Measurements from ENCODE around the gene SDC3.
"Not testable (repeated sequence)": the region's sequence is repeated elsewhere in the genome, so short reads cannot be mapped to it uniquely, and the experiment has no call there.

Gene SDC3

DNA sequence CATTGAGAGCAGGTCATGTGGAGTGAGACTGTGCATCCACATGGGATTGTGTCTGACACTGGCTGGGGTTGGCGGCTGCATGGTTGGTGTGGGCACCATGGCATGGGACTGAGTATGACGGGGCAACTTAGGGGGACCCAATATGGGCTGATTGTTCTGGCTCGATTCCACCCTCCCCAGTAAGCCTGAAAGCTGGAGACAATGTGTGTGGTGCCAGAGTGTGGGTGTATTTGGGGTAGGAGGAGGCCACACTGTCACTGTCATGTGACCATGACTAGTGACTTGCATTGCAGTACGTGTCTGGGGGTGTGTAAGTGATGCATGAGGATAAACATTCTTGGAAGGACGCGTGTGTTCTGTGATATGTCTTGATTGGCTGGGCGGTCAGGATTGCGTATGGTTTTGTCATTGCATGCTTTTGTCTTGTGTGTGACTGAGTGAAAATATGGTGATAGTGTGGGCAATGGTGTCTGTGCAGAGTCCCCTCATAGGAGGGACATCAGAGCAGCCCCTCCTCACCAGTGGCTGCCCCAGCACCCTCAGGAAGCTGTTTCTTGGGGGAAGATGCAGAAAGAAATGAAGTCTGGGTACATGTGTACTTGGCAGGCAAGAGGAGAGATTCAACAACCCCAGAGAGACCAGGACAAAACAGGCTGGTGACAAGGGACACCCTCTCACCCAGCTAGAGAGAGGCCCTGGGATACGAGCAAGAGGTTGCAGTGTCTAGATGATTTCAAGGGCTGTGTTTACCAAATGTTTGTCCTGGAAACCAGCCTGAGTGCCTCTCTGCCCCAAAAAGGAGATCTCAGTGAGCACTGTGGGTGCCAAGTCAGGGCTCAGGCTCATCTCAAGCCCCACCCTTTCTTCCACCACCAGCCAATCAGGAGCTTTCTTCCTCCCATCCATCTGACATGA, 36.3 kb downstream of the SDC3 start:
- no peak for DNase-seq

DNA sequence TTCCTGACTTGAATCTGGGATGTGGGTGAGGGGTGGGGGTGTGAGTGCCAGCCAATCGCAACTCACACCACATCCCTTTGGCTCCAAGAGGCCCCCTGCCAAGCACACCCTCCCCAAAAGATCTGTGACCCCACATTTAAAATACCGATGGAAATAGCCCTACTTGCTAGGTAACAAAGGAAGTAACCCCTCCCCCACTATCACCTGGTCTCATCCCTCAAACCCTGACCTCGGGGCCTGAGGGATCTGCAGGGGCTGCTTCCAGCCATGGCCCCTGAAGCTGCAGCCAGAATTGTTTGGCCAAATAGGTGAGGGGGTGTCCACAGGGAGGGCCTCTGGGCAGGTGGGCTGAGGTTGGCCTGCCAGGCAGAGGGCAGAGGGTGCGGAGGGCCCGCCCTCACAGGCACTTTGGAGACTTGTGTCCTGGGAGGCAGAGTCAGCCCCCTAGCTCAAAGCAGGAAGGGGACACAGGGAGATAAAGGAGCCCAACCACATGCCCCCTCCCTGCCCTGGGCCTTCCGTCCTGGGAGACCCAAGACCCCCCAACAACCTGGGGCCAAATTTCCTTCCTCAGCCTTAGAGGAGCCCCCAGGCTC, 37.2 kb downstream of the SDC3 start:
- no peak for DNase-seq

DNA sequence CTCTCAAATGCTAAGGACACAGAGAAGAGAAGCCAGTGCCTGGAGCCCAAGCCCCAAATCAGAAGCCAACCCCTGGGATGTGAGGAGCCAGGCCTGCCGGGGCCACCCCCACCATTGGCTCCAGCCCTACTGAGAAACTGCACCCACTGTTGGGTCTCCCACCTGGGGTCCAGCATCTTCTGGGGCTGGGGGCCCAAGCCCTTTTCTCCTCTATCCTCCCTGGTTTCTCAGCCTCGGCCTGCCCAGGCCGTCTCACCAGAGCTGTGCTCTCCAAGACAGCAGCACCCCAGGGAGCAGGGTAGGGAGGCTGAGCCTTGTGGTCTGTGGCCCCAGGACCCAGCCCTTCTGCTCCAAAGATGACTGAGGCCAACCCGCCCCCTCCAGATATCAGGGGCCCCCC, 37.9 kb downstream of the SDC3 start:
- no peak for DNase-seq

DNA sequence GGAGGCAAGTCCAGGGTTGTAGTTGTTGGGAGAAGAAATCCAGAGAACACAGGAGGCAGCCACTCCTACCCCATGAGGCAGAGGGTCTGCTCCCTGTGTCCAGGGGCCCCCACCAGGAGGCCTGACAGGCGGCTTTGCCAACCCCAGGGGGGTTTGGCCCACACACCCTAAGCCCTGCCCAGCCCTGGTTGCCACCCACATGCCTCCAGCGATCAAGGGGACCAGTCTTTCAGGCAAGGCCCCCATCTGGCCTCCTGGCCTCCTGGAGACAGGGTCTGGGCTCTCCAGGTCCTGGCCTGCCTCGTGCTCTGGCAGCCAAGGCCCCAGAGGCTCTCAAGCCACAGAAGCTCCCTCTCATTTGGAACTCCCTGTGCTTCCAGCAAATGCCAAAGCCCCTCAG, 38.5 kb downstream of the SDC3 start:
- DNase-seq = no peak

GRCh38 chr1:30868833-30869435, 39.6 kb downstream of the SDC3 start:
- peak; percentile 49 to 57 for DNase-seq

- not testable (repeated sequence) for DNase-seq
These were observed 40.5 kb downstream of the SDC3 start for GRCh38 chr1:30868057-30868456.

DNA sequence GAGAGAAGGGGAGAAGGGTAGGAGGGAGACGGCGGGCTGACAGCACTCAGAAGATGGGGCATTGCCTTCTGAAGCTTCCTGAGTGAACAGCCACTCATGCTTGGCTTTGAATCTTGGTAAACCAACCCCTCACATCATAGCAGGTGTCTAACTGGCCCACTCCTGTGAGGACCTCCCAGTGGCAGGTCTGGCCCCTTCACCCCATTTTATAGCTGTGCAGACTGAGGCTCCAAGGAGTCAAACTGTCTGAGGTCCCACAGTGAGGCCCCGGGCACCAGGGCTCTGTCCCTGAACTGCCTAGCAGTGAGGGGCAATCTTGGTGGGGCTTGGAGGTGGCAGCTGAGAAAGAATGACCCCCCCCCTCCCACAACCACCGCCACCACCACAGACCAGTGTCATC, 41.0 kb downstream of the SDC3 start:
- no peak for DNase-seq

GRCh38 chr1:30866594-30866993, 42.0 kb downstream of the SDC3 start:
- no peak for DNase-seq

DNA sequence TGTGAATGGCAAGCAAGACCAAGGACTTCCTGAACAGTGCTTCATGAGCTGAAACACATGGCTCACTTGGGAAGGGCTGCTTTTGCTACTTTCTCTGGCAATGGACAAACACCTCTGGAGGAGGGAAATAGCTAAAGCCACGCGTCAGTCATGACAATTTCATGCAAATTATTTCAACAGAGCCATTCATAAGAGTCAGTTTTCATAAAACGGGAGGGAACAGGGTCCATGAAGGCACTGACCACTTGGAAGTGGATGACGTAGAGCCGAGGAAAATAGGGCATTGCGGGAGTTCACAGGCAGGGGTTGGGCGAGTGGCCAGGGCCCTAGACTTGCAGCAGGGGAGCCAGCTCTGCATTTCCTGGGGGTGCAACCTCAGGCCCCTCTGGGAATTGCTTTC, 43.9 kb downstream of the SDC3 start:
- DNase-seq = no peak

- DNase-seq = no peak
These were observed 44.5 kb downstream of the SDC3 start for GRCh38 chr1:30863858-30864604.

- no peak for DNase-seq
These were observed 48.3 kb downstream of the SDC3 start for GRCh38 chr1:30860320-30860652.

DNA sequence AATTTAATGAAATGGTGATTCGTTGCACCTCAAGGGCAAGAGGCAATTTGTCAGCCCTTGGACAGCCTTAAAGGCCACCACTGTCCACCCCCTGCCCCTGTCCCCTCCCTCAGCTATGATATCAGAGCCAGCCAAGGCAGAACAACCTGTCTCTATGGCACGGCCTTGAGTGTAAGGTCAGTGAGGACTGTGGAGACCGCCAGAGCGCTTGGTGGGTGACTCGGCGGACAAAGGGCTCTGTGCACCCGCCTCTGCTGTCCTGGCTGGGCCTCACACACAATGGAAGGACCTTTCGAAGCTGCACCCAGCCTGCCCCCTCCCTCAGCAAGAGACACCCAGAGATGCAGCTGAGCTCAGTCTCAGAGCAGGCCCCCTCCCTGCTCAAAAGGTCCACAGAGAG, 50.6 kb downstream of the SDC3 start:
- DNase-seq = no peak

GRCh38 chr1:30857062-30857461, 51.5 kb downstream of the SDC3 start:
- DNase-seq = no peak

- no peak for DNase-seq
These were observed 52.2 kb downstream of the SDC3 start for GRCh38 chr1:30856260-30856790.

DNA sequence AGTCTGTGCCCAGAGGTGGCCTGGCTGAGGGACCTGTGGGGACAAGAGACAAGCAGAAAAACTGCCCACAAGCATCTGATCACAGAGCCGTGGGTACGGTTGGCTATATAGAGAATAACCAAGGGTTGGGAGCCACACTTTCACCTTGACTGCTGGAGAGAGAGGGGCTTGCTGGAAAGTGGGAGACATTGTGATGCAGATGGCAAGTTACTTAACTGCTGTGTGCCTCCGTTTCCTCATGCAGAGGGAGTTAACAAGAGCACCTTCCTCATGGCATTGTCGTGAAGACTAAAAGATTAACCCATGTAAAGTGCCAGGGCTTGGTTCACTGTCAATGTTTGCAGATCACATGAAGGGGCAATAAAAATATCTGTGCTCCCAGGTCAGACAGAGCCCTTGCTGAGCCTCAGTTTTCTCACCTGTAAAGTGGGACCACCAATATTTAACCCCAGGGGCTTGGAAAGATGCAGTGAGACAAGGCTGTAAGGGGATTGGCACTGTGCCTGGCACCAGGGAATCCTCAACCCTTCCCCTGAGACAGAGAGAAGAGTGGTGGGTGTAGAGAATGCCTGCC, 52.8 kb downstream of the SDC3 start:
- no peak for DNase-seq

- DNase-seq = no peak
These were observed 55.2 kb downstream of the SDC3 start for GRCh38 chr1:30853350-30853749.

- no peak for DNase-seq
These were observed 56.5 kb downstream of the SDC3 start for GRCh38 chr1:30852026-30852425.

GRCh38 chr1:30851286-30851685, 57.3 kb downstream of the SDC3 start:
- DNase-seq = no peak

DNA sequence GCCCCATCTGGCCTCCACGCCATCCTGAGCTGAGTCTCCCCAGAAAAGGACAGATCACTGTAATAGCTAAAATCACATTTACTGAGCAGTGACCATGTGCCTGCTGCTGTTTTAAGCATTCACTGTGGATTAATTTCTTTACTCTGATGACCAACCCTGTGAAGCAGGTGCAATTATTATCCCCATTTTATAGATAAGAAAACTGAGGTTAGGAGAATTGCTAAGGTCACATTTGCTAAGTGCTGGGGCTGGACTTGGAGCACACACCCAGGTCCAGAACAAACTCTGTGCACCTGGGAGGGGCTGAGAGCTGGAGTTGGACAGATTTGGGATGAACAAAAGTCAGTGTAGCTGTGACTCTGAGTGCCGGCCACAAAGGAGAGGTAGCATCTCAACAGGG, 58.0 kb downstream of the SDC3 start:
- DNase-seq = no peak

DNA sequence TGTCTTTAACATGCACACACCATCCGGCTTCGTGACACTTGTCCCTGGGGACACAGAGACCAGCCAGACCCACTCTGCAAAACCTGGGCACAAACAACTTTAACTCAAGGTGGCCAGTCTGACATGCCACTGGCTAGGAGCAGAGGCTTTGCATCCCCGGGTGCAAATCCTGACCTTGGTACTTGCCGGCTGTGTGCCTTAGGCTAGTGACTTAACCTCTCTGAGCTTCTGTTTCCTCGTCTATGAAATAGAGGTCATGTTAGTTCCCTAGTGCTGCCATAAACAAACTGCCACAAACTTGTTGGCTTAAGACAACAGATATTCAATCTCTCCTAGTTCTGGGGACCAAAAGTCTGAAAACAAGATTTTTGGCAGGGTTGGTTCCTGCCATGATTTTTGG, 60.4 kb downstream of the SDC3 start:
- no peak for DNase-seq

GRCh38 chr1:30847358-30847972, 61.1 kb downstream of the SDC3 start:
- DNase-seq = no peak

DNA sequence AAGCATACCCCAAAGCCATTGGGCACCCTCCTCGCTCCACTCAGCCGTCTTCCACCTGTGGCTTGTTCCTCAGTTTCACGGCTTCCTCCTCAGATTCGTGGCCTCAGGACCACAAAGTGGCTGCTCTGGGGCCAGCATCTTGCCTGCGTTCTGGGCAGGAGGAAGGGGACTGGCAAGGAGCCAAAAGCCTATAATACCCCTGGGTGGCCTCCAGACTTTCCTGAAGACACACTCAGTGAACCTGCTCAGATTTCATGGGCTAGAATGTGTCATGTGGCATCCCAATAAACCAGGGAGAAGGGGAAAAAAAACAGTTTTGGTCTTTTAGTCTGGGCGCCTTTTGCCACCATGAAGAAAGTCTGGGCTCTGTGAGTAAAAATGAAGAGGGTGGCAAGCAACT, 62.0 kb downstream of the SDC3 start:
- DNase-seq = no peak

GRCh38 chr1:30845904-30846290, 62.7 kb downstream of the SDC3 start:
- DNase-seq = no peak

Measured in activated T-cell treated with anti-CD3 and anti-CD28 coated beads, Interleukin-2, amount 50 U/mL, for 48 hours (primary cell).